SW 1271 (cell line): ENCODE measurements around the gene DUSP10.

Experiments
- DNase-seq, 2 experiments: peaks; one replicate each; lab custom pipeline; 2025; lab: John Stamatoyannopoulos, UW

DUSP10 gene

DNA sequence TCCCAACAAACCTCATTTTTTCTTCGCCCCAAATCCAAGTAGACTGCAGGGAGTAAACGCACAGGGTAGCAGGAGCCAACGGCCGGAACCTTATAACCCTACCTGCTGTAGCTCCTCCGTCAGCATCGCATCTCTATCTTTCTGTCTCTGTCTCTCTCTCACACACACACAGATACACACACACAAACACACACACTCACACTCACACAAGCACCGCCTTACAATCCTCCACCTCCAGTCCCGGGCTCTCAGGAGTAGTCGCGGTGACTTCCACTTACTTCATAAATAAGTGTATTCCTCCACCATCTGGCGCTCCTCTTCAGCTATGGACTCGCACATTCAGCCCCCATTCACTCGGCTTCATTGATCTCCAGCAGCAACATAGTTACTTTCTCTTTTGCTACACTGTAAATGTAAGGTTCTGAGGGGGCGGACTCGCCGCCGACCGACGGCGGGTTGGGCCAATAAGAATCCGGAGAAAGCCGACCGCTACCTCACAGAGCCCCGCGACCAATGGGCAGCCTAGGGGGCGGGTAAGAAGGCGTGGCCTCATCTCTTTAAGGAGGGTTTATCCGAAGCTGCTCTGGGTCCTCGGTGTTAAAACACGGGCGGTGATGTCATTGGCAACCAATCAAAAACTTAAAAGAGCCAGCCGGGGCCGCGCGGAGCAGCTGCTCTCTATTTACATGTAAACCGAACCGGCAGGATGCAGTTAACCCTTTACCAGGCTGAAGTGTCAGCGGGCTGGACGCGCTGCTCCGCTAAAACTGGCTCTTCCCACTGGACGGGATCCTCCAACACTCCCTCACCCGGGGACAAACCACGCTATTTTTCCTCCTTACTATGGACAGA is at the start of gene DUSP10:
Gene DUSP10, minus strand, starts transcription at position 387 of the 852 bp plus-strand sequence. CDS start 2,345 bp downstream, outside the sequence.
- DNase-seq: peak; percentile 90 to 96

DNA sequence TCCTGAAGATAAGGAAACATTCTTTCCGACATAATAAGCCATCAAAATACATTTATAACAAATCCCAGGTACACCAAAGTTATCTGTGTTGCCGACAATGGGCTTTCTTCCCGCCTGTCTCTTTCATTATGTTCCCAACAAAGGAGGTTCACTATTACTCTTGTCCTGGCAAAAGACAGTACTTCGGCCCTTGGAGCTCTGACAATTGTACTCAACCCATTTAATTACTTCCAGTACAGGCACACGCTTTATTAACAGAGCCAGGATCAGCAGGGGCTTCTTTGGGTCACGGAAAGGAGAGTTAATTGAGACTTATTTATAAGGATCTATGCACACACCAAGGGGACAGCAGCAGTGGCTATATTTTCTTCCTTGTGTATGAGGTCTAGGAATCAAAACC is 46.6 kb upstream of the DUSP10 start:
- no peak for DNase-seq

GRCh38 chr1:221786647-221787046 is 44.8 kb upstream of the DUSP10 start:
- no peak for DNase-seq

GRCh38 chr1:221783936-221784335 is 42.0 kb upstream of the DUSP10 start:
- no peak for DNase-seq

- no peak for DNase-seq
Observed at GRCh38 chr1:221783437-221783836, 41.5 kb upstream of the DUSP10 start.

- no peak for DNase-seq
Observed at GRCh38 chr1:221782970-221783369, 41.1 kb upstream of the DUSP10 start.

DNA sequence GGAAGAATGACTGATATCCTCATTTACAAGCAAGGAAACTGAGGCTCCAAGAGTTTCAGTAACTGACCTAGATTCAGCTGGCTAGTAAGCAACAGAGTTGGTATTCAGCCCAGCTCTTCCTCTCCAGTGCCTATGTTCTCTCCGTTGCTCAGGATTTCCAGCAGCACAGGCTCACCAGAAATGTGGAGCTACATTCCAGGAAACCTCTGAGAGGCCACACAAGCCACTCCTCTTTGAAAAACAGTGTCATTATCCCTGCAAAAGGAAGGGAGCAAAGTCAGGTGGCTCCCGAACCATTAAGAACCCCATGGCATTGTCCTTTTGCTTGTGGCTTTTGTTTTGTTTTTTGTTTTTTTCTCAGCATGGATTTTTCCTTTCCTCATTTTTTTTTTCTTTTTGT is 40.6 kb upstream of the DUSP10 start:
- no peak for DNase-seq

DNA sequence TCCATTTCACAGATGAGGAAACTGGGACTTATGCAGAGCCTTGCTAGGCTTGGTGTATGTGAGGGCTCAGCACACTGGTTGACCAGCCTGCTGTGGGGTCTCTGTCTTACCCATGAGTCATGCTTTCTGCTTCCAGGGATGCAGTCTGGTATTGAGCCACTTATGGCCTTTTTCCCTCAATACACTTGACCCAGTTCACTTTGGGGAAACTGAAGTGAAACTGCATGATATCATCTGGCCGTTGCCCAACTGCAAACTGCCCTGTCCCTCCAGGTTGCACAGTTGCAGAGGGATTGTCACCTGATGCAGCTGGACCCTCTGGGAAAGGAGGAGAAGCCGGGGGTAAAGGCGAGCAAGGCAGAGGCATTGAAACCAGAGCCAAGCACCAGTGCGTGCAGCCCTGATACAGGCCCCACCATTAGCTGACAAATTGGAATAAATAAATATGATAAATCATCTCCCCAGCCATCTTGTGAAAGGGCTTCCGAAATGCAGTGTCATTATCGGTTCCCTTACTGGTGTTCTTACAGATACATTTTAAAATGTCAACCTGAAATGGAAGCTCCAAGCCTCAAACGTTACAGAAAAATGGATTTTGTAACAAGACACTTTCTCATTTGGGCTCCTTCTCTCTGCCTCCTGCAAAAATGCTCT is 39.3 kb upstream of the DUSP10 start:
- DNase-seq: no peak

GRCh38 chr1:221780175-221780574 is 38.3 kb upstream of the DUSP10 start:
- no peak for DNase-seq

GRCh38 chr1:221779771-221780170 is 37.9 kb upstream of the DUSP10 start:
- no peak for DNase-seq

GRCh38 chr1:221778535-221779142 is 36.8 kb upstream of the DUSP10 start:
- DNase-seq: no peak

DNA sequence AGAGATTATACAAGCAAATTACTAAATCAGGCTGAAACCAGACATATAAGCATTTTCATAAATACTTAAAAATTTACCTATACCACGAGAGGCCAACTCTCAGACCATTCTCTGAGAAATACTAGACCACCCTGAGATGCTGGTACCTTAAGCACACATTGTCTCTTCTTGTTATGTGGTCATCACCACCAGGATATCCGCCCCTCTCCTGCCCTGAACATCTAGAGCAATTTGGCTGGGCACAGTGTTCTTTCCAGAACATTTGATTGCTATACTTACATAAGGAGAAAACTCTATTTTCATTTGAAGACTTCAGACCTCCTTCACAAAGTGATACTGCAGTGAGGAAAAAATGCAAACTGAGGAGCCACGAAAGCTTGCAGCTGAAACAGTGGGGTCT is 36.2 kb upstream of the DUSP10 start:
- no peak for DNase-seq

DNA sequence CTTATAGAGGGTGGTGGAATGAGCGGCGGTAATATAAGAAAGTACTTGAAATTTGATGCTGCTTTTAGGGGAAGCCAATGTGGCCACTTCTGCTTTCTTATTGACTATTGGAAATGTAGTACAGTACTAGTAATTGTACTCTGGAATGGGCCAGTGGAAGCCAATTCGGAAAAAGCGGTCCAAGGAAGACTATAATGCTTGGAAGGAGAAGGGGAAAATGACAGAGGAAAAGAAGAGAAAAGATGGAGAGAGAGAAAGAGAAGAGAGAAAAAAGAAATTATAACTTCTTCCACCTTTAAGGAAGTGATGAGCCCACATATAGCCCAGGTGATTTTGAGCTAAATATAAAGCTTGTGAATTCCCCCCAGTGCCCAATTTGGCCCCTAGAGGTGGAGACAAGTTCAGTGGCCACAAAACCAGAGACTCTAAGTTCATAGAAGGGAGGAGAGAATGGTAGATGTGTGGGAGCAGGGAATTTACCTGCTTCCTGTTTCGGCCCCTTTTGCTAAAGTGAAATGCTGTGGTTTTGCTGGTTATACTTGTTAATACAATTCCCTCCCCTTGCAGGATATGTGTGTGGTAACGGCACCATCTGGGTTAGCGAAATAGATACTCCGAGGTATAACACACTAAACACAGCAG is 35.7 kb upstream of the DUSP10 start:
- no peak for DNase-seq

- DNase-seq: no peak
Observed at GRCh38 chr1:221776495-221777301, 34.8 kb upstream of the DUSP10 start.

- no peak for DNase-seq
Observed at GRCh38 chr1:221775206-221775605, 33.3 kb upstream of the DUSP10 start.

DNA sequence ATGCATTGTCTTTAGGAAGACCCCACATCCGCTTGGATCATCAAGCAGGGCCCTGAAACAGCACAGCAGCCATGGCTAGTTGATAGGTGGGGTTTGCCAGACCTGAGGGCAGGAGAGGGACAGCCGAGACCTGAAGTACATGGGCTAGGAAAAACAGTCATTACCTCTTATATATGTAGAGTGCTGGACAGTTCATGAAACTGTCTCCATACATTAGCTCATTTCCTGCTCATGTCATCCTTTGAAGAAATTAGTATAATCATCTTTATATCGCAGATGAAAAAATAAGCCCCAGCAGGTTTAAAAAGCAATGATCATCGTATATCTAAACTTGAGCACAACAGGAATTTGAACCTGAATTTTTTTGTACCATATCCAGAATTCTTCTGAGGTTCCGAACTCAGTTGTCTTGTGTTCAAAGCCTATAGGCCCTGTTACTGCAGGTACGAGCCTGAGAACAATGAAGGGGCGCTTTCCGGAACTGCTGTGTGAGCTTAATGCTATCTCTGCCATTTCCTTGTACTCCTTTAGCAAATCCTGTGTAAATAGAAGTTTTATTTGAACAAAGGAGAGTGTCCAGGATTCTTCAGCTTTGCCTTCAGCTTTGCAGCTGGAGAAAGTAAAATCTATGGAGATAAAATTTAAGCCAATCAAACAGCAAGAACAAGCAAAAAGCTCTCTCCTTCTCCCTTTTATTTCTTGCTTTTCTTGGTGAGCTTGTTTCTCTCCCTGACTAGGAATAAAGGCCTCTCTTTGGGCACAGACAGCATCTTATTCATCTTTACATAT is 32.4 kb upstream of the DUSP10 start:
- no peak for DNase-seq

DNA sequence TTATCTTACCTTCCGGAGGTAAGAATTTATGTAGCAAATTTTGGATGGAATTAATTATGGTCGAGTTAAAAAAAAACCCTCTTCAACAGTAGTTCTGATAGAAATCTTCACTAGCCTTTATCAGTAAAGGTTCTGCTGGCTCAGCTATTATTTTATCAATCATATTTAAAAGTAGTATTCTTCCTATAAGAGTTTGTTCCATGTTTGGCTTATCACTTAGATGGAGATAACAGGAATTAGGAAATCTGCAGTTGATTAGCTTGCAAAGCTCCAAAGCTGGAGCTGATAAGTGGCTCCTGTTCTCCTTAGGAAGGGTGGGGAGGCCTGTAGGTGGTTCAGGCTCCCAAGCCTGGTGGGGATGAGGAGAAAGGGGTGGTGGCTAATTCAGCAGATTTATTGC is 31.5 kb upstream of the DUSP10 start:
- DNase-seq: no peak

GRCh38 chr1:221772117-221772516 is 30.2 kb upstream of the DUSP10 start:
- DNase-seq: no peak

DNA sequence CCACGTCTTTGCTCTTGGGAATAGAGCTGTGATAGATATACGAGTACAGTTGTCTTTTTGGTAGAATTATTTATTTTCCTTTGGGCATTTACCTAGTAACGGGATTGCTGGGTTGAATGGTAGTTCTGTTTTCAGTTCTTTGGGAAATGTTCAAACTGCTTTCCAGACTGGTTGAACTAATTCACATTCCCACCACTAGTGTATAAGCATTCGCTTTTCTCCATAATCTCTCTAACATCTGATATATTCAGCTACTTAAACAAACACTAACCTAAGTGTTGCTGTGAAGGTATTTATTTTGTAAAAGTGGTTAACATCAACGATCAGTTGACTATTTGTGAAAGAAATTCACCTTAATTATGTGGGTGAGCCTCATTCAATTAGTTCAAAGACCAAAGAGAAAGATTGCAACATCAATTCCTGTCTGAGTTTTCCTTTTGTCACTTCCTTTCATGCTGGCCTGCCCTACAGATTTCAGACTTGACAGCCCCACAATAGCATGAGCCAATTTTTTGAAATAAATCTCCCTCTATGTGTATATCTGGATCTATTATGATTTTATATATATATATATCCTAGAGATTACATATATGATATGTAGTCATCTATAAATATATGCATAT is 26.7 kb upstream of the DUSP10 start:
- DNase-seq: no peak

- no peak for DNase-seq
Observed at GRCh38 chr1:221766210-221766609, 24.3 kb upstream of the DUSP10 start.
